ENCODE measurements around the gene AKAP13. TPM values are rescaled to one million over a fixed set of nuclear protein-coding genes. Genes with fewer than 3 reads are reported as not detected.

The AKAP13 gene
- total and polyA plus RNA-seq, 2 of the 8 experiments (the other 6 are each of a cell fraction or from before 2014, with no cell fraction given), result 14.0 to 46.2 TPM

GRCh38 chr15:85545752-85546151, 165.3 kb downstream of the AKAP13 start:
- H2BK5ac ChIP-seq (ENCODE audit: low read depth, low read length), result no peak overlapping the region
- H2BK12ac ChIP-seq (ENCODE audit: low read depth, low read length), result no peak overlapping the region
- H3K27ac ChIP-seq (ENCODE audit: low read depth, low read length), result no peak overlapping the region
- no peak overlapping the region for H2AFZ ChIP-seq (ENCODE audit: low read length)
- no peak overlapping the region for H3K4me3 ChIP-seq (ENCODE audit: extremely low read depth in 1 of 4, insufficient read depth in 2 of 4, low read depth in 3 of 4, low read length in 4 of 4)
- H4K5ac ChIP-seq (ENCODE audit: insufficient read length, low read depth, low read length), result no peak overlapping the region
- H3K27me3 ChIP-seq (replicated peaks in 1 of 4; ENCODE audit: control insufficient read depth in 3 of 4, extremely low read depth in 1 of 4, insufficient read depth in 3 of 4, low read length in 3 of 4), result no peaks in the 10 kb centered on the region
- no peak for TF ChIP-seq SP4 (IDR thresholded peaks at IDR 0.05; ENCODE audit: low read length)
- TF ChIP-seq GABPA (IDR thresholded peaks at IDR 0.05; ENCODE audit: borderline replicate concordance, insufficient read depth, low read length), result no peak
- H3K36me3 ChIP-seq (ENCODE audit: control insufficient read depth in 2 of 4, insufficient read depth in 4 of 4, low read length in 3 of 4), result no peaks in the 10 kb centered on the region; a peak in 1 of 8 replicates
- H3K9ac ChIP-seq (replicated peaks in 1 of 4; ENCODE audit: extremely low read depth in 1 of 4, low read depth in 3 of 4, low read length in 3 of 4), result no peak overlapping the region
- H2BK20ac ChIP-seq (ENCODE audit: low read length), result no peak overlapping the region
- no peaks in the 10 kb centered on the region for H3K9me3 ChIP-seq (ENCODE audit: insufficient read depth in 2 of 2, low read depth in 1 of 2, low read length in 1 of 2)
- H2AK5ac ChIP-seq (ENCODE audit: low read depth, low read length), result no peak overlapping the region
- 92% methylated on average over 3 of the region's 3 CpGs; no CpG with 5 or more reads in 1 of the 2 experiments for WGBS, 2 experiments (ENCODE audit: extremely low coverage in 1 of 2, insufficient coverage in 1 of 2, insufficient read length in 1 of 2, insufficient replicate concordance in 2 of 2, low coverage in 1 of 2, low lambda C conversion rate in 2 of 2, missing lambda C conversion rate in 1 of 2)
- no peak overlapping the region for H3K14ac ChIP-seq (ENCODE audit: insufficient read length)
- peaks cover 0 to 3% of the 10 kb centered on the region in 2 experiments for H4K20me1 ChIP-seq (replicated peaks in 1 of 2; ENCODE audit: control insufficient read depth in 1 of 2, insufficient read depth in 2 of 2, low read length in 2 of 2)
- no peak overlapping the region for H3K56ac ChIP-seq (replicated peaks; ENCODE audit: insufficient read length, low read depth, low read length)
- no peak overlapping the region for H4K8ac ChIP-seq (ENCODE audit: extremely low read depth, insufficient read depth, low read length)
- 0 out of 2 replicates have a peak, but pooled peaks cover 3% of the 10 kb centered on the region for H3K79me1 ChIP-seq (ENCODE audit: low read depth, low read length)
- no peak overlapping the region for H3K4me2 ChIP-seq (ENCODE audit: insufficient read depth in 1 of 2, low read depth in 2 of 2, low read length in 2 of 2)
- H3K4me1 ChIP-seq (replicated peaks in 1 of 4; ENCODE audit: control insufficient read depth in 3 of 4, insufficient read depth in 4 of 4, low read length in 3 of 4), result peaks cover 0 to 4% (median 1%) of the 10 kb centered on the region in 4 experiments; a peak in 1 of 7 replicates
- no peaks in the 10 kb centered on the region for H3K23me2 ChIP-seq (ENCODE audit: low read depth, low read length)
- no peak overlapping the region for H2BK120ac ChIP-seq (replicated peaks; ENCODE audit: low read depth, low read length)
- FAIRE-seq, result no peak
- no peak overlapping the region for H3K4ac ChIP-seq (replicated peaks; ENCODE audit: insufficient read length, low read depth, low read length)
- DNase-seq (ENCODE audit: low read depth in 1 of 2, low spot score in 2 of 2), result no peak
- ChIA-PET POLR2A (ENCODE audit: partially characterized antibody) (no interaction called here), CTCF (ENCODE audit: partially characterized antibody) (interaction anchor here (1.2 to 1.4 kb wide), 2 partner anchors 12 to 13 kb away, joined by 3 to 4 read pairs; no protein-coding TSS in a partner anchor)
- H3K23ac ChIP-seq (ENCODE audit: insufficient read length), result no peak overlapping the region
- no peak overlapping the region for H4K91ac ChIP-seq (replicated peaks; ENCODE audit: insufficient read length, low read length)
- H2BK15ac ChIP-seq (ENCODE audit: low read length), result no peak overlapping the region
- H3K79me2 ChIP-seq (ENCODE audit: control insufficient read depth in 1 of 2, insufficient read depth in 2 of 2, low read length in 2 of 2), result no peaks in the 10 kb centered on the region
- no peak overlapping the region for H3K18ac ChIP-seq (ENCODE audit: extremely low read depth, low read length)

All from H1 (cell line).